ENCODE data around the gene PNPLA3. TPM values are rescaled to one million over a fixed set of nuclear protein-coding genes. Genes with fewer than 3 reads are reported as not detected.

PNPLA3 gene
- total RNA-seq, 1 experiment from 2014 or later, result 19.8 TPM

- CTCF ChIA-PET, result interaction anchor here (1.2 to 3.6 kb wide), 3 partner anchors 14 to 61 kb away, joined by 3 to 22 read pairs (median 7); no protein-coding TSS in a partner anchor
- POLR2A ChIA-PET, result no interaction called here
Observed at GRCh38 chr22:43931771-43932170, 8.2 kb downstream of the PNPLA3 start.

DNA sequence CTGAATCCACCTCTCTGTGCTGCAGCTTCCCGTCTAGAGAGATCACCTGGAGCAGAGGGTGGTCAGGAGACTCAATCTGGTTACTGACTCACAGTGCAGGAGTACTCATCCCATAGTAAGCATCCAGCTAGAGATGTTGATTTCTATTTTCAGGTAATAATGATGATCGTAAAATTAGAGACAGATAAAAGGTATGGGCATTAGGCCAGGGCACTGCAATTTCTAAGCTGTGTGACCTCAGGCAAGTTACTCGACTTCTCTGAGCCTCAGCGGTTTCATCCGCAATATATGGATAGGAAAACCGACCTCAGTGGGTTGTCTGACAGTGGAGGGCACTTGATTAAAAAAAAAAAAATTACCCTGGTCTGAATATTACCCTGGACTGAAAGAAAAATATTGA lies 17.8 kb downstream of the PNPLA3 start:
- ChIA-PET POLR2A (no interaction called here), CTCF (interaction anchor here (0.8 to 3.6 kb wide), 2 partner anchors 18 to 59 kb away, joined by 3 to 16 read pairs; partner anchors contain the start of gene PNPLA3)
- TF ChIP-seq ZMAT4 (CRISPR knock-in tag; IDR thresholded peaks at IDR 0.05) (no peak), CREM (CRISPR knock-in tag; IDR thresholded peaks at IDR 0.05) (no peak), MXD4 (CRISPR knock-in tag; IDR thresholded peaks at IDR 0.05; ENCODE audit: borderline replicate concordance) (no peak), ZNF138 (CRISPR knock-in tag; conservative IDR thresholded peaks at IDR 0.05) (no peak)
- TF ChIP-seq, protein P1, sequence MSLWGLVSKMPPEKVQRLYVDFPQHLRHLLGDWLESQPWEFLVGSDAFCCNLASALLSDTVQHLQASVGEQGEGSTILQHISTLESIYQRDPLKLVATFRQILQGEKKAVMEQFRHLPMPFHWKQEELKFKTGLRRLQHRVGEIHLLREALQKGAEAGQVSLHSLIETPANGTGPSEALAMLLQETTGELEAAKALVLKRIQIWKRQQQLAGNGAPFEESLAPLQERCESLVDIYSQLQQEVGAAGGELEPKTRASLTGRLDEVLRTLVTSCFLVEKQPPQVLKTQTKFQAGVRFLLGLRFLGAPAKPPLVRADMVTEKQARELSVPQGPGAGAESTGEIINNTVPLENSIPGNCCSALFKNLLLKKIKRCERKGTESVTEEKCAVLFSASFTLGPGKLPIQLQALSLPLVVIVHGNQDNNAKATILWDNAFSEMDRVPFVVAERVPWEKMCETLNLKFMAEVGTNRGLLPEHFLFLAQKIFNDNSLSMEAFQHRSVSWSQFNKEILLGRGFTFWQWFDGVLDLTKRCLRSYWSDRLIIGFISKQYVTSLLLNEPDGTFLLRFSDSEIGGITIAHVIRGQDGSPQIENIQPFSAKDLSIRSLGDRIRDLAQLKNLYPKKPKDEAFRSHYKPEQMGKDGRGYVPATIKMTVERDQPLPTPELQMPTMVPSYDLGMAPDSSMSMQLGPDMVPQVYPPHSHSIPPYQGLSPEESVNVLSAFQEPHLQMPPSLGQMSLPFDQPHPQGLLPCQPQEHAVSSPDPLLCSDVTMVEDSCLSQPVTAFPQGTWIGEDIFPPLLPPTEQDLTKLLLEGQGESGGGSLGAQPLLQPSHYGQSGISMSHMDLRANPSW (CRISPR knock-in tag; conservative IDR thresholded peaks at IDR 0.05; ENCODE audit: low read depth), result no peak
- Mint-ChIP-seq H3K4me1 (no peaks in the 10 kb centered on the region), H3K27me3 (ENCODE audit: low read depth) (no peaks in the 10 kb centered on the region), H3K4me3 (no peak overlapping the region), H3K27ac (no peak overlapping the region), H3K9me3 (peaks cover 4% of the 10 kb centered on the region; the same call in 1 of the 2 replicates), H3K36me3 (peaks cover 83% of the 10 kb centered on the region)
- no peak for DNase-seq (ENCODE audit: low spot score)
- ATAC-seq, result no peak

More at GRCh38 chr22:43931771-43932170, 8.2 kb downstream of the PNPLA3 start:
- ATAC-seq (no peak), DNase-seq (ENCODE audit: low spot score) (no peak)
- H3K36me3 Mint-ChIP-seq, result peaks cover 77% of the 10 kb centered on the region
- no peak overlapping the region for H3K27ac Mint-ChIP-seq
- no peak for TF ChIP-seq RORB (CRISPR knock-in tag; IDR thresholded peaks at IDR 0.05)
- TF ChIP-seq ZNF281 (CRISPR knock-in tag; IDR thresholded peaks at IDR 0.05), result no peak
- no peak for TF ChIP-seq NFYB (CRISPR knock-in tag; conservative IDR thresholded peaks at IDR 0.05; ENCODE audit: low read depth)
- TF ChIP-seq, protein P2, sequence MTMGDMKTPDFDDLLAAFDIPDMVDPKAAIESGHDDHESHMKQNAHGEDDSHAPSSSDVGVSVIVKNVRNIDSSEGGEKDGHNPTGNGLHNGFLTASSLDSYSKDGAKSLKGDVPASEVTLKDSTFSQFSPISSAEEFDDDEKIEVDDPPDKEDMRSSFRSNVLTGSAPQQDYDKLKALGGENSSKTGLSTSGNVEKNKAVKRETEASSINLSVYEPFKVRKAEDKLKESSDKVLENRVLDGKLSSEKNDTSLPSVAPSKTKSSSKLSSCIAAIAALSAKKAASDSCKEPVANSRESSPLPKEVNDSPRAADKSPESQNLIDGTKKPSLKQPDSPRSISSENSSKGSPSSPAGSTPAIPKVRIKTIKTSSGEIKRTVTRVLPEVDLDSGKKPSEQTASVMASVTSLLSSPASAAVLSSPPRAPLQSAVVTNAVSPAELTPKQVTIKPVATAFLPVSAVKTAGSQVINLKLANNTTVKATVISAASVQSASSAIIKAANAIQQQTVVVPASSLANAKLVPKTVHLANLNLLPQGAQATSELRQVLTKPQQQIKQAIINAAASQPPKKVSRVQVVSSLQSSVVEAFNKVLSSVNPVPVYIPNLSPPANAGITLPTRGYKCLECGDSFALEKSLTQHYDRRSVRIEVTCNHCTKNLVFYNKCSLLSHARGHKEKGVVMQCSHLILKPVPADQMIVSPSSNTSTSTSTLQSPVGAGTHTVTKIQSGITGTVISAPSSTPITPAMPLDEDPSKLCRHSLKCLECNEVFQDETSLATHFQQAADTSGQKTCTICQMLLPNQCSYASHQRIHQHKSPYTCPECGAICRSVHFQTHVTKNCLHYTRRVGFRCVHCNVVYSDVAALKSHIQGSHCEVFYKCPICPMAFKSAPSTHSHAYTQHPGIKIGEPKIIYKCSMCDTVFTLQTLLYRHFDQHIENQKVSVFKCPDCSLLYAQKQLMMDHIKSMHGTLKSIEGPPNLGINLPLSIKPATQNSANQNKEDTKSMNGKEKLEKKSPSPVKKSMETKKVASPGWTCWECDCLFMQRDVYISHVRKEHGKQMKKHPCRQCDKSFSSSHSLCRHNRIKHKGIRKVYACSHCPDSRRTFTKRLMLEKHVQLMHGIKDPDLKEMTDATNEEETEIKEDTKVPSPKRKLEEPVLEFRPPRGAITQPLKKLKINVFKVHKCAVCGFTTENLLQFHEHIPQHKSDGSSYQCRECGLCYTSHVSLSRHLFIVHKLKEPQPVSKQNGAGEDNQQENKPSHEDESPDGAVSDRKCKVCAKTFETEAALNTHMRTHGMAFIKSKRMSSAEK (CRISPR knock-in tag; IDR thresholded peaks at IDR 0.05; ENCODE audit: borderline replicate concordance), result no peak
- no peak for TF ChIP-seq SMAD3 (CRISPR knock-in tag; IDR thresholded peaks at IDR 0.05; ENCODE audit: borderline replicate concordance)
- TF ChIP-seq ZNF671 (CRISPR knock-in tag; IDR thresholded peaks at IDR 0.05), result no peak
- no peak for TF ChIP-seq NFATC4 (CRISPR knock-in tag; IDR thresholded peaks at IDR 0.05)
- no peak for TF ChIP-seq FOXP1 (CRISPR knock-in tag; IDR thresholded peaks at IDR 0.05; ENCODE audit: borderline replicate concordance)
- no peak for TF ChIP-seq OVOL2 (CRISPR knock-in tag; IDR thresholded peaks at IDR 0.05; ENCODE audit: borderline replicate concordance)
- H3K9me3 Mint-ChIP-seq, result no peaks in the 10 kb centered on the region
- H3K4me3 Mint-ChIP-seq, result no peak overlapping the region
- no peaks in the 10 kb centered on the region for H3K27me3 Mint-ChIP-seq (ENCODE audit: low read depth)
- H3K4me1 Mint-ChIP-seq, result no peaks in the 10 kb centered on the region
